ENCODE results near the gene CIAO3.

The CIAO3 gene

GRCh38 chr16:707062-707538, 33.7 kb downstream of the CIAO3 start:
- H3K4me3 ChIP-seq (ENCODE audit: low read depth, low read length): no peak overlapping the region
- no peak for DNase-seq (ENCODE audit: low read depth)
- no peak for TF ChIP-seq CTCF (IDR thresholded peaks at IDR 0.05; ENCODE audit: control insufficient read depth, extremely low read depth, insufficient read depth)

GRCh38 chr16:706189-707061, 34.4 kb downstream of the CIAO3 start:
- DNase-seq (ENCODE audit: low read depth): no peak
- TF ChIP-seq CTCF (IDR thresholded peaks at IDR 0.05; ENCODE audit: control insufficient read depth, extremely low read depth, insufficient read depth): no peak
- 0 out of 2 replicates have a peak overlapping the region, but pooled peaks have one; percentile 7 for H3K4me3 ChIP-seq (ENCODE audit: low read depth, low read length)

- no peak for TF ChIP-seq CTCF (IDR thresholded peaks at IDR 0.05; ENCODE audit: control insufficient read depth, extremely low read depth, insufficient read depth)
- H3K4me3 ChIP-seq (ENCODE audit: low read depth, low read length): peak within 1 kb of the TSS; percentile 55
- no peak for DNase-seq (ENCODE audit: low read depth)
These were observed 35.2 kb downstream of the CIAO3 start, which contains the start of gene FBXL16 for GRCh38 chr16:705431-706188. FBXL16 (minus strand) TSS chr16:705801; CDS start chr16:697405, 8,396 bp downstream.

- no peak for DNase-seq (ENCODE audit: low read depth)
- no peak for TF ChIP-seq CTCF (IDR thresholded peaks at IDR 0.05; ENCODE audit: control insufficient read depth, extremely low read depth, insufficient read depth)
- H3K4me3 ChIP-seq (ENCODE audit: low read depth, low read length): peak overlapping the region; percentile 55
These were observed 36.0 kb downstream of the CIAO3 start for GRCh38 chr16:704552-705380.

GRCh38 chr16:704047-704446, 36.8 kb downstream of the CIAO3 start:
- no peak for DNase-seq (ENCODE audit: low read depth)
- no peak overlapping the region for H3K4me3 ChIP-seq (ENCODE audit: low read depth, low read length)
- no peak for TF ChIP-seq CTCF (IDR thresholded peaks at IDR 0.05; ENCODE audit: control insufficient read depth, extremely low read depth, insufficient read depth)

GRCh38 chr16:703406-703805, 37.4 kb downstream of the CIAO3 start:
- DNase-seq (ENCODE audit: low read depth): no peak
- TF ChIP-seq CTCF (IDR thresholded peaks at IDR 0.05; ENCODE audit: control insufficient read depth, extremely low read depth, insufficient read depth): no peak
- no peak overlapping the region for H3K4me3 ChIP-seq (ENCODE audit: low read depth, low read length)

Measured in LNCaP clone FGC (cell line).